GM21717 (cell line): ENCODE measurements around the gene NELFCD.
A peak's percentile ranks its signal among the peaks of the same experiment; 100 is the strongest.
"Not testable (repeated sequence)": the region's sequence is repeated elsewhere in the genome, so short reads cannot be mapped to it uniquely, and the experiment has no call there.

ENCODE experiments used
- ATAC-seq: cut with Tn5 transposase; IDR thresholded peaks from one replicate; pipeline ENCODE4 v1.9.1; 2021; ENCODE audit warnings: mild to moderate bottlenecking, moderate library complexity; ENCODE audit not compliant: unreplicated experiment

The NELFCD gene

GRCh38 chr20:58971429-58971828, 9.6 kb upstream of the NELFCD start:
- ATAC-seq: no peak

GRCh38 chr20:58973179-58973578, 7.9 kb upstream of the NELFCD start:
- ATAC-seq: no peak

GRCh38 chr20:58973866-58974265, 7.2 kb upstream of the NELFCD start:
- no peak for ATAC-seq

- ATAC-seq: no peak
Measured at GRCh38 chr20:58975353-58975752, 5.7 kb upstream of the NELFCD start.

- no peak for ATAC-seq
Measured at GRCh38 chr20:58976061-58976730, 4.9 kb upstream of the NELFCD start.

GRCh38 chr20:58978351-58979190, 2.5 kb upstream of the NELFCD start:
- ATAC-seq: no peak

- ATAC-seq: peak; percentile 24
Measured at GRCh38 chr20:58981628-58982364, 740 bp downstream of the NELFCD start.

GRCh38 chr20:58982406-58983114, 1.5 kb downstream of the NELFCD start:
- no peak for ATAC-seq

GRCh38 chr20:58983115-58983468, 2.0 kb downstream of the NELFCD start:
- ATAC-seq: not testable (repeated sequence)

- ATAC-seq: no peak
Measured at GRCh38 chr20:58984691-58985090, 3.6 kb downstream of the NELFCD start.

- ATAC-seq: no peak
Measured at GRCh38 chr20:58985656-58986055, 4.6 kb downstream of the NELFCD start.

- no peak for ATAC-seq
Measured at GRCh38 chr20:58986286-58986967, 5.4 kb downstream of the NELFCD start.

- no peak for ATAC-seq
Measured at GRCh38 chr20:58986968-58987517, 6.0 kb downstream of the NELFCD start.

GRCh38 chr20:58987790-58988564, 6.9 kb downstream of the NELFCD start:
- ATAC-seq: no peak

- ATAC-seq: no peak
Measured at GRCh38 chr20:58988565-58988882, 7.5 kb downstream of the NELFCD start.

GRCh38 chr20:58989196-58989595, 8.1 kb downstream of the NELFCD start:
- ATAC-seq: no peak

- ATAC-seq: no peak
Measured at GRCh38 chr20:58990651-58991445, 9.8 kb downstream of the NELFCD start.

- ATAC-seq: no peak
Measured at GRCh38 chr20:58991715-58992114, 10.7 kb downstream of the NELFCD start.

- ATAC-seq: no peak
Measured at GRCh38 chr20:58992911-58993310, 11.9 kb downstream of the NELFCD start.
